NCI-H69 (cell line): Measurements from ENCODE around the gene SAP30.

Experiments
- DNase-seq: peaks from one replicate; lab custom pipeline; 2025; lab: John Stamatoyannopoulos, UW

SAP30 gene, protein sequence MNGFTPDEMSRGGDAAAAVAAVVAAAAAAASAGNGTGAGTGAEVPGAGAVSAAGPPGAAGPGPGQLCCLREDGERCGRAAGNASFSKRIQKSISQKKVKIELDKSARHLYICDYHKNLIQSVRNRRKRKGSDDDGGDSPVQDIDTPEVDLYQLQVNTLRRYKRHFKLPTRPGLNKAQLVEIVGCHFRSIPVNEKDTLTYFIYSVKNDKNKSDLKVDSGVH

DNA sequence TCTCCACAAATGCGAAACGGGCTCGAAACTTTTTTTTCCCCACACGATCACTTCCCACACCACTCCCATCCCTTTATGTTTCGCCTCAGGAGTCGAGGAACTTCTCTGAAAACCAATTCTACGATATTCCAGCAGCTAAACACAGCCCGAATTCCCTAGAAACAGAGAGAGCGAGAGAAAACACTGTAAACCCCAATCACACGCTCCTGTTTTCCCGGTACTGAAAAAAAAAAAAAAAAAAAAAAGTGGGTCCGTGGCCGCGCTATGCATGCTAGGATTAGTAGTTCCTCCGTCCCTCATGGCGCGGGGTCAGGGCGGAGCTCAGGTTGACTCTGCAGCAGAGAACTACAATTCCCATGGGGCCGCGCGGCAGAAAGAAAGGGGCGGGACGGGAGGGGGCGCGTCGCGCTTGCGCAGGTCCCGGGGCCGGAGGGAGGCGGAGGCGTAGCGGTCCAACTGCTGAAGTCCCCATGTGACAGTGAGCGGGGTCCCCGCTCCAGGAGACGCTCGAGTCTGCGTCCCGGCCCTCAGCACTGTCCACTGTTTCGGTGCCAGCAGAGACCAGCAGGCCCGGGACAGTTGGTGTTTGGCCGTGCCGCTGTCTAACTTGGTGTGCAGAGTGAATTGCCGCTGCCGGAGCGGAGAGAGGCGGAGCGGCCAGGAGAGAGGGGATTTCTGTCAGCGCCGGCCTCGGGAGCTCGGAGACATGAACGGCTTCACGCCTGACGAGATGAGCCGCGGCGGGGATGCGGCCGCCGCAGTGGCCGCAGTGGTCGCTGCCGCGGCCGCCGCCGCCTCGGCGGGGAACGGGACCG lies at the start of gene SAP30:
SAP30 (plus strand) TSS at position 478 of the 815 bp plus-strand sequence; CDS start at position 707, 229 bp downstream.
- DNase-seq: peak; percentile 97

DNA sequence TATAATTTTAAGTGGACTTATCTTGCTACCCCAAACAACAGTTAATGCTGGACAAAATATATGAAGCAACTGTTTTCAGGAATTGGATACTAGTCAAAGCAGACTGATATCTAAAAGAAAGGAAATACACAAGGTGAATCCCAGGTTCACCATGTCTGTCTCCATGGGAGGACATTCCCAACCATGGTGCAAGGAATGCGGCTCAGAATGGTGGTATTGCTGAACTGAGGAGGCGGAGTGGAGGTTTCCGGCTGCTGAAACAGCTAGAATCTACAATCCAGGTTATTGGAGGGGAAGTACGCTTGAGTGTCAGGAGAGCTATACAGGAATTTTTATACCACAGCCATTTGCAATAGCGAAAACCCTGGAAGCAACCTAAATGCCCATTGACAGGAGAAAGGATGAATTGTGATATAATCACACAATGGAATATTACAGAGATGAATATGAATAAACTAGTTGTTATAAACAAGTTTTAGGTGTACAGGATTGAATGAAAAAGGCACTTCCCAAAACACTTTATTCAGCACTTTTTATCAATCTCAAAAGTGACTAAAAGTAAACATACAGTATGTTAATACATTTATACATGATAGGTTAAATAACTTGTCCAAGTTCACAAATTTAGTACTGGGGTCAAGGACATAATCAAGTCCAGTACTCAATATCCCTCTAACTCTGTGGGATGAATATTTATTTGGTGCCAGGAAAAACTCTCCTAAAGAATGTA lies 45.6 kb upstream of the SAP30 start:
- peak; percentile 42 for DNase-seq

DNA sequence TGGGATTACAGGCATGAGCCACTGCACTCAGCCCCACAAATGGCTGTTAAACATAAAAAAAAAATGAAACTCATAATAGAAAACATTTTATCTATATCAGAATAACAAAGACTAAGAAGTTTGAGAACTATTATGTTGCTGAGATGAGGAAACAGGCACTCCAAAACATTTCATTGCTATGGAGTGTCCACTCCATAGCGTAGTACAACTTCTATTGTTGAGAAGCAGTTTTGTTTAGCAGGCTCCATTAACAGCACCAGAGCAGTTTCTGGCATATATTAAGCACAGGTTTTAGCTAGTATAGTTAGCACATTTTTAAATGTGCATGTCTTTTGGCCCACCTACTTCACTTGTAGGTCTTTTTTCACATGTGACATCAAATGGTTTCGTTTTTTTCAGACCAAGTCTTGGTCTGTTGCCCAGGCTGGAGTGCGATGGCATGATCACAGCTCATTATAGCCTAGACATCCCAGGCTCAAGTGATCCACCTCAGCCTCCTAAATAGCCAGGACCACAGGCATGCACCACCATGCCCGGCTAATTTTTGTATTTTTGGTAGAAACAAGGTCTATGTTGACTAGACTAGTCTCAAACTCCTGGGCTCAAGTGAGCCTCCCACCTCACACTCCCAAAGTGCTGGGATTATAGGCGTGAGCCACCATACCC lies 42.4 kb upstream of the SAP30 start:
- DNase-seq: no peak

DNA sequence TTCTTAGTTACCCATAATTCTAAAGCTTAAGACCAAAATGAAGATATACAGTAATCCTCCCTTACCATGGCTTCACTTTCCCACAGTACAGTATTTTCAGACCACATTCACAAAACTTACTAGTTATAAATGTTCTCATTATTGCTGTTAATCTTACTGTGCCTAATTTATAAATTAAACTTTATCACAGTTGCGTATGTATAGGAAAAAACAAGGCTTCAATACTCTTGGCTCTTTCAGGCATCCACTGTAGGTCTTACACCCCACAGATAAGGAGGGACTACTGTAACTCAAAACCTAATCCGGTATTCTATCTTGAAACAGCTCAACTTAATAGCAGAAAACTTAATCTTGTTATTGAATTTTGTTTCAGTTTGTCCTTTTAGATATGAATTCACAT lies 40.2 kb upstream of the SAP30 start:
- DNase-seq: no peak

DNA sequence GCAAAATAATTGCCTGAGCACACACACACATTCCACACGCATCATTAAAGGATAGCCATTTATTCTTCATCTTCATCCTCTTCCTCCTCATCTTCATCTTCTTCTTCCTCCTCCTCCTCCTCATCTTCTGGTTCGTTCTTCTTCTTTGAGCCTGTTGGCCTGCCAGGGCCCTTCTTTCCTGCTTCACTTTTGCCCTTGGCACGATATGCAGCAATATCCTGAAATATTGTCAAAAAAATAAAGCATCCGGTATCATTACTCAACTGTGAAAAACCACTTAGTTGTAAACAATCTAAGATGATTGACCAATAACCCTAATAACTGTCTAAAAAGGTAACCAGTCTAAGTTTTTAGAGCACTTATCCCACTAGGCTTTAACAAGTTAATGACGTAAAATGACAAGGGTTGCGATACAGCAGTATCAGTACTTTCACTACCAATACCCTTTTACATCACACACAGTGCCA lies 38.7 kb upstream of the SAP30 start:
- DNase-seq: no peak

DNA sequence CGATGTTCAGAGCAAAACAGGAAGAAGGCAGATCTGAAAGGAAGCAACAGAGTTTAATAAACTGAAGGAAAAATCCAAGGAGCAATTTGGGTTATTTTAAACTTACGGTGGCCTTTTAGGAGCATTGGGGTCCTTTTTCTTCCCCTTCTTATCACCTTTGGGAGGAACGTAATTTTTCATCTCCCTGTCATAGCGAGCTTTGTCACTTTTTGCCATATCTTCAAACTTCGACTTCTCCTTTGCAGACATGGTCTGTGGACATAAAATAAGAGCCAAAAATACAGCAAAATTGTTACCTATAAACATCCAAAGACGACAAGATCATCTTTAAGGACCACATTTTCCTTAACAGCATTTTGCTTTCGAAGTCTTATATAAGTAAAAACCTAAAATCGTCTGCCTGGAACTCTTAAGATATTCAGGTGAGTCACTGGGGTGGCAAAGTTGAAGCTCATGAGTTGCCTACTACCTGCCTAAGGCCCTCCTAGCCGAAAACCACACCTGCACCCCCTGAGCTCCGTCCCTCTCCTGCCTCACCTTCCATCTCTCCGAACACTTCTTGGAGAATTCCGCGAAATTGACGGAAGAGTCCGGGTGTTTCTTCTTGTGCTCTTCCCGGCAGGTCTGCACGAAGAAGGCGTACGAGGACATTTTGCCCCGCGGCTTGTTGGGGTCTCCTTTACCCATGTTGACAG lies 37.6 kb upstream of the SAP30 start:
- DNase-seq: peak; percentile 63

DNA sequence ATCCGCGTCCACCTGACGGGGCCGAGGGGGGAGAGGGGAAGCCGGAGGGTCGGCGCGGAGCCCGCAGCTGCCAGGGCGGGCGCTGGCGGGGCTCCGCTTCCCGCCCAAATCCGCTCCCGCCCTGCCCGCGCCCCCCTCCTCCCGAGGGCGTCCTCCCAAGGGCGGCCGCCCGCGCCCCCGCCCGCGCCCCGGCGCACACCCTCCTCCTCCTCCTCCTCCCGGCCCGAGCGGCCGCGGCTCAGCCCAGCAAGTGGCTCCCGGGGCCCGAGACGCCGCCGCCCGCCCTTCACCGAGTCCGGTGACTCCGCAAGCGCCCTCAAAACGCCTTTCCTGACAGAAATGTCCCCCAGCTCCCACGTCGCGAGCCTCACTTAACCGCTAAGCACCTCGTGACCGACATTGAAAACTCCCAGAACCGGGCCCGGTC lies 37.1 kb upstream of the SAP30 start:
- peak; percentile 83 for DNase-seq

DNA sequence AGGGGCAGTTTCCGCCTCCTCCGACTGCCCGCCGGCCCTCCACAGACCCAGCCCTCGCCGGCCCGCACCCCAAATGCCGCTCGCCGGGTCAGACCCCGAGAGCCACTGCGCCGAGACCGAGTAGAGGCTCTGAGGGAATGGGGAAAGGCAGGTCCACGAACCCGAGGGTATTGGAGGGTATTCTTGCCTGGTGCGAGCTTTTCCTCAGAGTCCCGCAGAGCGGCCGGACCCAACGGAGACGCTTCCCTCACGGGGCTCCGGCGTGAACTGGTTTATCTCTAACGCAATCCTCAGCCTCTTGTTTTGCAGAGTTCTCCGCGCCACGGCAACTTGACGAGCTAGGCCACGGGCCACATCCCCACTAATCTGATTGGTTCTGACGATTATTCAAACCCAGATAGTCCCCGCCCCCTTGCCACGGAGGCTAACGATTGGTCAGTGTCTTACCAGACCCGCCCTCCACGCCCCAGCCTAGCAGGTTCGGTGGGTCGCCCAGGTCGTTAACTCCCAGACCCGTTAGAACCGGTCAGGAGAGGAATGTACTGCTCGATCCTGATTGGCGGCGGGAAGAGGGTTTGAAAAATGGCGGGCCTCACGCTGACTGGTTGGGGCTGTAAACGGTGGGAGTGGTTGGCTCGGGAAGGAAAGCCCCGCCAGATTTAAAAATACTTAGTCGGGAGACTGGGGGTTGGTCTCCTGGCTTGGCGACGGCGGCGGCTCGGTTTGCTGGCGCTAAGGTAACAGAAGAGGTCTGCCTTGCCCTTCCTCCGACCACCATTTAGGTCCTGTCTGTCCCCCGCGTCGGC lies 36.5 kb upstream of the SAP30 start, which contains the start of gene HMGB2:
HMGB2 (minus strand) TSS at position 274 of the 806 bp plus-strand sequence. CDS start 709 bp downstream, outside the sequence.
- peak; percentile 99 for DNase-seq

DNA sequence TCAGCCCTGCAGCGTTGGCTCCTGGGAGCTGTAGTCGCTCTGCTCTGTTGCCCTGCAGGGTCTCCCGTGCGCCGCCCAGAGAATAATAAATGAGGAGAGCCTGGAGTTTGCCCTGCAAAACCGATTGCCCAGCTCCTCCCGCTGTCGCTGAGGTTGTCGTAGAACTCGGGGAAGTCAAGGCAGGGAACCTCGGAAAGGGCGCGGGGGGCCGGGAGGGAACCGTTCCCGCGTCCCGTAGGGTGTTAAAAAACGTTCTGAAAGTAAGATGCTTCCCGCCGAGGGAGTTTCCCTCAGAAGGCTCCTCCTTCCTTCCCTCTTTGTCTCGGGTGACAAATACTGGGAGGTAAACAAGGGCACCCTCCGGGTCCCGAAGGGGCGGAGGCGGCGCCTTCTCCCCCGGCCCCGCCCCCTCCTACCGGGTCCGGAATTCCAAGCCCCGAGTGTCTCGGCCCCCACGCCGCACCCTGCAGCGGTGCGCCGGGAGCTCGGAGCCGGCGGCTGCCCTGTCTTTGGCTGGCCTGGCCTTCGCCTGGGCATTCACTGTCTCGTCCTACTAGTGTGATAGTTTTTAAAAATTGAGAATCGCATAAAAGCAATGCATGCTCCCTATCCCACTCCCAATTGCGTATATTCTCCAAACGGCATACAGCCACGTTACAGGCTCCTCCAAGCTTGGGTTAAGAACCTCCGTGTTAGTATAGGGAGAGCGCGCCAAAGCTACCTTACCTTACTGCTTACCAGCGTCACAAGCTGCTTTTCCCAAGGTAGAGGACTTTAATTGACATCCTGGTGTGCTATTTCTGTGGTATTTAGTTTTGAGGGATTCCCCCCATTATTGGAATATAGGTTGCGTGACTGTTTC lies 35.6 kb upstream of the SAP30 start:
- peak; percentile 96 for DNase-seq

DNA sequence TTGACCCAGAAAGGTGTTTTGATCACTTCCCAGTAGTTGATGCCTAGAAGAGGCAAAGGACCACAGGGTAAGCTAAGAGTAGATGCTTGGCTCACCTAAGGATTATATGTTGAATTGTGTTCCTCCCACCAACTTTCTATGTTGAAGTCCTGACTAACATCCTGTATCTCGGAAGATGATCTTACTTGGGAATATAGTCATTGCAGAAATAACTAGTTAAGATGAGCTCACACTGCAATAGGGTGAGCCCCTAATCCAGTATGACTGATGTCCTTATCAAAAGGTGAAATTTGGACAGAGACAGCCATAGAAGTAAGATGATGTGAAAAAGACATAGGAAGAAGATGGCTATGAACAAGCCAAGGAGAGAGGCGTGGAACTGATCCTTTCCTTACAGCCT lies 33.3 kb upstream of the SAP30 start:
- DNase-seq: no peak

DNA sequence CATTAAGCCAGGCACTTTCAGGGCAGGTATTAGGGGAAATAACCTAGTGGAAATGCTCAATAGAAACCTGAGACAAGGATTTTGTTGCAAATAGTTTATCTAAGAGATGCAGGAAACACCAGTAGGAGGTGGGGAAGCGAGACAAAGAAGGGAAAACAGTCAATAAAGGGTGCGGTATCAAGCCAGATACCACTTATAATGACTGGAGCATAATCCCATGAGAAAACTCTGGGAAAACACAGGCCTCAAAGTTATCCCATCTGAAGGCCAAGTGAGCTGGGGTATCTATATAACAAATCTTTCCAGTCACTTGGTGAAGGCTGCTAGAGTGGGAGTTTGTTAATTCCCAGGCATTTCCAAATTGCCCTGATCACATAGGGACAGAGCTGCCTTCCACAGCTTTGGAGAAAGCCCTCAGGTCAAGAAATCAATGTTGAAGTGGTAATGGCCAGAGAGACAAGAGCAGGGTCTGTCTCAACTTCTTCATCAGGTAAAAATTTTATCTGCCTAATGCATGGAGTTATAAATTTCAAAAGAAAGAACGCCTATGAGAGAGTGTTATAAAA lies 26.8 kb upstream of the SAP30 start:
- DNase-seq: no peak

DNA sequence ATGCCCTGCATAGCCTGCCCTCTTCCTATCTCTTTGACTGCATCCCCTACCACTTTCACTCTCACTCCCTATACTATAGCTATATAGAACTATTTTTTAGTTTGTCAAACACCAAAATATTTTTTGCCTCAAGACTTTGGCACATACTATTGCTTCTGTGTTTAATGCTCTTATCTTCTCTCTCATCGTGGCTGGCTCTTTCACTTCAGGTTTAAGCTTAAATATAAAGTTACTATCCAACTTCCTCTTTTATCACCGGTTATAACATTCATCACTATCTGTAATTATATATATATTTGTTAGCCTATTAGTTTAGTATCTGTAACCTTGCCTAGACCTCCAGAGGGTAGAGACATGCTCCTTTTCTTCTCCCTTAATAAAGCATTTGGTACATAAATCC lies 25.1 kb upstream of the SAP30 start:
- no peak for DNase-seq

DNA sequence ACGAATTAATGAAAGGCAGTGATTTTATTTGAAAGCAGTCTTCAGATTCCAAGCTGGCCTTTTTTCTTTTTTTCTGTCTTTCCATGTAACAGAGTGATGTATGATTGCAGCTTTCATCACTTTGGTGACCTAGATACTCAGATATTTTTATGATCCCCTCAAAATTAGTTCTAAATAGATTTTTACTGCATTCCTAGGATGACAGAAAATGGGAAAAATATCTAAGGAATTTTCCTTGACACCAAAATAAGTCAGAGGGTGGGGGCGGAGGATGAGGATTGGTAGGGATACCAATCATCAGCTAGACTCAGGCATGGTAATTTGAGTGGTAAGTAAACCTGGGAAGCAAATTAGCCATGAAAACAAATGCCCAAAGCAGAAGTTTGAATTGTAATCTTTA lies 24.7 kb upstream of the SAP30 start:
- DNase-seq: no peak

DNA sequence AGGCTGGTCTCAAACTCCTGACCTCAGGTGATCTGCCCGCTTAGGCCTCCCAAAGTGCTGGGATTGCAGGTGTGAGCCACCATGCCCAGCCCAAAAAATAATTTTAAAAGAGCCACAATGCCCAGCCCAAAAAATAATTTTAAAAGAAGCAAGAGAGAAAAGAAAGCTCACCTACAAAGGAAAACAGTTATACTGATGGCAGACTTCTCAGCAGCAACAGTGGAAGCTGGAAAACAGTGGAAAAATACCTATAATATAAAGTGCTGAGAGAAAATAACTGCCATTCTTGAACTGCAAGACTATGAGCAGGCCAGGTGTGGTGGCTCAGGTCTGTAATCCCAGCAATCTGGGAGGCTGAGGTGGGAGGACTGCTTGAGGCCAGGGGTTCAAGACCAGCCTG lies 23.3 kb upstream of the SAP30 start:
- no peak for DNase-seq

DNA sequence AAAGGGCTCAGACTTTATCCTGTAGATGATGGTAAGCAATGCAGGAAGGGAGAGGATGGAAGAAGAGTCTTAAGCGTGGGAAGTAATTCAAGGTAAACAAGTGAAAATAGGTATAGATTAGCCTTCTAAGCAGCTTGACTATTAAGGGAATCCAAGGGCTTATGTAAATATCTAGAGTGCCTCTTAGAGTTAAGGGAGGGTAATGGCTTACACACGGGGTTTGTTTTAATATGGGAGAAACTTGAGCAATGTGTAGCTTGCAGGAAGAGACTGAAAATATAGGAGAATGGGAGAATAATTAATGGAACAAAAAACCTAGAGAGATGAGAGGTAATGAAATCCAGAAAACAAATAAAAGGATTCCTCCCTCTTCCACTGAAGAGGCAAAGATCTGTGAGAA lies 12.8 kb upstream of the SAP30 start:
- DNase-seq: peak; percentile 65

DNA sequence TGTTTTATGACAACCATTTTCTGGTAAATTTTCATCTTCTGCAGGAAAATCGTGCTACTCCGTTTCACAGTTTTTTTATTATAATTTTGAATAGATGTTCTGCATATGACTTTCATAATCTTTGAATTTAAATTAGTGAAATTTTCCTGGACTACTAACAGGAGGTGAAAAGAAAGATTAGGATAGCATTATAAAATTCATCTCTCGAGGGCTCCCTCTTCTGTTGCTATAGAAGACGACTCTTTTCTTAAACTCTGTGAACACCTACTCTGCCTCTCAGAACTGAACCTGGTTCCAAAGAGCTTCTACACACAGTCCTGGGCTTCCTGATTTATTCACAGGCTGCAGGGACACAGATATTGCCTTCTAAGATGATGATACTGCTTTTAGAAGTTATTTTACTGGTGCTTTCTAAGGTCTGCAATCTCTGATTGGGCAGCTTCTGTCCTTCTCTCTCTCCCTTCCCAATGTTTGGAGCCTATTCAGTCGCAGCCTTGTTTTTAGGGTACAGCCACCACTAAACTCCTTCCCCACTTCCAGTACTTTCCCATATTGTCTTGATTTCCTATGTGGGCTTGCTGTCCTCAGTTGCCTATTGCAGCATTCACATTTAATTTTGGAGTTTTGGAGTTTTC lies 10.1 kb upstream of the SAP30 start:
- peak; percentile 21 for DNase-seq

DNA sequence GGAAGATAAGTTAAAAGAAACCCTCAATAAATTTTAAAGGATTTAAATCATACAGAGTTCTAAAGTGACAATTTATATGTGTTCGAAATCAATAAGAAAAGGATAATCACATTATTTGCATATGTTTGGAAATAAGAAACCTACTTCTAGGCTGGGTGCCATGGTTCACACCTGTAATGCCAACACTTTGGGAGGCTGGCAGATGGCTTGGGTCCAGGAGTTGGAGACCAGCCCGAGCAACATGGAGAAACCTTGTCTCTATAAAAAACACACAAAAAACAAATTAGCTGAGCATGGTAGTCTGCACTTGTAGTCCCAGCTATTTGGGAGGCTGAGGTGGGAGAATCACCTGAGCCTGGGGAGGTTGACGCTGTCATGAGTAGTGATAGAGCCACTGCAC lies 8.1 kb upstream of the SAP30 start:
- peak; percentile 51 for DNase-seq

DNA sequence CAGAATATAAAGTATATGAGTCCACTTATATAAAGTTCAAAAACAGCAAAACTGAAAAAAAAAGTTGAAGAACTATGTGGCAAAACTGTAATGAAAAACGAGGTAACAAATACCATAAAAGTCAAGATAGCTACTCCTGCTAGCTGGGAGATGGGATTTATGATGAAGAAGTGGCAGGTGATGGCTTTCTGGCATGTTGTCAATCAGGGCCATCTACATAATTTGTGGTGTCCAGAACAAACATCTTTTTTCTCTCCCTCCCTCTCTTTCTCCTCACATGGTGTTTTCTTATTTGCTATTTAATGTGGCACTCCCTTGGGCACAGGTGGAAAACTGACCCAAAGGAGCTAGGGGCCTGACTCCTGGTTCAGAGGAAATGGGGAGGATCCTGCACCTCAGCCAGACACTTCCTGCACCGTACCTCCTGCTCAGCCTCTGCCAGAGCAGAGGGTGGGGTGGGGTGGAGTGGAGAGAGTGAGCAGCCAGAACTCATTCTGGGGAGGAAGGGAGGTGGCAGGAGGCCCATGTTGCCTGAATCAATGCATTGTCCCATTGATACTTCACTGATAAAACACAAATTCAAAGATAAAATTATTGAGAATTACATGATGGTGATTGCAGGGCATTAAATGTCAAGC lies 5.3 kb upstream of the SAP30 start:
- peak; percentile 65 for DNase-seq
